ENCODE results near the gene SRSF6.
"Not testable (repeated sequence)": the region's sequence is repeated elsewhere in the genome, so short reads cannot be mapped to it uniquely, and the experiment has no call there.

GRCh38 chr20:43420913-43421312 is 36.8 kb upstream of the SRSF6 start:
- not testable (repeated sequence) for TF ChIP-seq CTCF (conservative IDR thresholded peaks at IDR 0.05 in 1 of 2, IDR thresholded peaks at IDR 0.05 in 1 of 2; ENCODE audit: extremely low read depth in 1 of 2, insufficient read depth in 1 of 2, low read depth in 1 of 2, low read length in 2 of 2); EZH2 (IDR thresholded peaks at IDR 0.05; ENCODE audit: borderline replicate concordance, low read length)

All from mammary epithelial cell (primary cell).